GM19023 (cell line): Measurements from ENCODE around the gene HEMK1.
A peak's percentile ranks its signal among the peaks of the same experiment; 100 is the strongest.

ENCODE experiments used
- ATAC-seq: cut with Tn5 transposase; IDR thresholded peaks from one replicate; pipeline ENCODE4 v1.9.1; 2021; ENCODE audit warnings: mild to moderate bottlenecking, moderate library complexity; ENCODE audit not compliant: unreplicated experiment

Gene HEMK1

DNA sequence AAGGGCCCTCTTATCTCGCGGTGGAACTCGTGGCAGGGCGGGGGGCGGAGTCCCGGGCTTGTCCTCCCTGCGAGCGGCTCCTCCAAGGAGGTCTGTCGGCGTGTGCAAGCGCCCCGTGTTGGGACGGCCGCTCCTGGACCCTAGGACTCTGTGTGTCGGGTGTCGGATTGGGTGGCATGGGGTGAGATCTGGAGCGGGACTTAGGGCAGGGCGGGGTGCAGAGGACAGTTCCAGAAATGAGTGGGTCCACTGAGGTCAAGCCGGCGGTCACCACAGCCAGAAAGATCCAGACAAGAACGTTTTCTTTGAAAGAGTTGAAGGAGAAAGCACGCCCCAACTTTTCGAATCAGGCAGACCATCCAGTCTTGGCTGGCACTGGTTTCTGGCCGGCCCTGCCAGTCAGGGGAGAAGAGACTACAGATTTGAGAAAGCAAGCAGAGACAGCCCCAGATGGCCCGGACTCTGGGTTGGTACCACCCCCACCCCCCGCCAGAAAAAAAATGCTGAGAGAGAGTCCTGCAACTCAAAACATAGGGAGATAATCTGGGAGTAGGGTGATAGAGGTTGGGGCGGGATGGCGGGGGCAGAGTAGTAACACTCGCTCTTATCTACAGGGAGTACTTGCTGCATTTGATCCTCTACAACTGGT is 43.0 kb downstream of the HEMK1 start:
- peak; percentile 16 for ATAC-seq

DNA sequence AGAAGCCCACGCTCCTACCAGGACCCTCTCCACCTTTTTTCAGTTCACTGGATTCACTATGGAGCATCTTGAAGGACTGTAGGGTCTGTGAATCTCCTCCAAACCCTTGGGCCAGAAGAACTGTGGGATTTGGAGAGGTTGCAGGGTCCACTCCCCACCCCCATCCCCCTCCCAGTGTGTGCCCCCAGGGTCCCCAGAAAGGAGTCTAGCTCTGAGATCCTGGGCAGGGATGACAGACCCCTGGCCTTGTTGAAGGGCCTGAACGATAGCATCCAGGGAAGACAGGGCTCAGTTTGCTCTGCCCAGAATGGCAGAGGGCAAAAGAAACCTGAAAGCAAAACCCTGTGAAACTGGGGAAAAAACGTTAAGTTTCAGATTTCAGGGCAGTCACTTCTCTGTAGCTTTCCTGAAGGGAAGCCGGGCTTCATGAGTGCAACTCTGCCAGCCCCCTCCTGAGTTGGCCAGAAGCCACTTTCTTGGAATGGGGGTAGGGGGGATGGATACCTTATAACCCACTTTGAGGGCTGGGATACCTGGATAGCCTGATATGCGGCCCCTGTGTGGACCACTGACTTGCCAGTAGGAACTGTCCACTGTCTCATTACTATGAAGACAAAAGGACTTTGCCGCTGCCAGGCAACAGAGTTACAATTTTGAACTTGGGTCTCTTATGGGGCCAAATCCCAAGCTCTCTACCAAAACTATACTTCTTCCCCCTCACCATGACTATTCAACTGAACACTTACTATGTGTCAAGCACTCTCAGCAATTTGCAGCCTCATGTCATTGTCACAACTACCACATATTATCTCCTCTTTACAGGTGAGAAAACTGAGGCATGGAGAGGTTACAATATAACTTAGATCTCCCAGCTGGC is 43.9 kb downstream of the HEMK1 start:
- no peak for ATAC-seq

DNA sequence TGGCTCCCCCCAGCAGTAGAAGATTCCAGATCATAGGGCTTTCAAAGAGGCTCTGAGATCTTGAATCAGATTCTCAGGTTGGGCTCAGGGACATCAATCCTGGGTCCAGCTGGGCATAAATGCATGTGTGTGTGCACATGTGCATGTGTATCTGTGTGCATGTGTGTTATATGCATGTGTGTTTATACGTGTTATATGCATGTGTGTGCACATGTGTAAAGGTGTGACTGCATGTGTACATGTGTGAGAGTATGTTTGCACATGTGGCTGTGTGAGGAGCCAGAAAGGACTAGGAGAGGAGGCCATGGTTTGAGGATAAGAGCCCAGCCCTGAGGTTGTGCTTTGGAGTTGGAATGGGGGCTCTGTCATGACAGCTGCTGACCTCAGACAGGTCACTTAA is 45.9 kb downstream of the HEMK1 start:
- ATAC-seq, result no peak

DNA sequence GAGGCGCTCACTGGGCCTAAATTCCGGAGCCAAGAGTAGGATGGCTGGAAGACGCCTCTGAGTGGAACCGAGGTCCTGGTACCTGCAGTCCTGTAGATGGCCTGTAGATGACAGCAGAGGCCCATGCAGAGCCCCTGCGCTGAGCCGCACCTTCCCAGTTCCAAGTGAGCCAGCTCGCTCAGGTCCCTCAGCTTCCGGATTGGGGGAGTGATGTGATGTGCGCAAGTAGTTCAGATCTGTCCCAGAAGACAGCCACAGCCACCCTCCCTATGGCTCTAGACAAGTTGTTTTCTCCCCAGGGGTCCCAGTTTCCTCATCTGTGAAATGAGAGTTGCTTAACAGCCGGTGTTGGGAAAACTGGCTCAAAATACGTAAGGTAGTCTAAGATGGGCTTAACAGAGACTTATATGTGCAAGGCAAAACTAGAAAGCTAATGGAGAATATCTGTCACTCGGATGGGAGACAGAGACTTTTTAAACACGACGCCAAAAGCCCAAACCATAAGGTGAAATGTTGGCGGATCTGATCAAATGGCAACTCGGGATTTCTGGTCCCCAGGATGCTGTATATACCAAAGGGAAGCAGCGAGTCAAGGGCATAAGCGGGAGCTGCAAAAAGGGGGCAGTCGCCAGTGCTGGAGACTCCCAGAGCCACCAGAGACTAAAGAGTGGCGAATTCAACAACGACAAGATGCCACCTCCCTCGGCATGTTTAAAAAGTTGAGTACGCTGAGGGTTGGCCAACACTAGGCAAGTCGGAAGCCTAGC is 46.9 kb downstream of the HEMK1 start:
- peak; percentile 33 for ATAC-seq

- ATAC-seq, result peak; percentile 55
Measured at GRCh38 chr3:50616770-50617095, 47.4 kb downstream of the HEMK1 start.

GRCh38 chr3:50617096-50617791 is 47.9 kb downstream of the HEMK1 start, which contains the start of gene MAPKAPK3:
MAPKAPK3 (plus strand) TSS chr3:50617151; CDS start chr3:50617566, 415 bp downstream.
- peak; percentile 8 for ATAC-seq

DNA sequence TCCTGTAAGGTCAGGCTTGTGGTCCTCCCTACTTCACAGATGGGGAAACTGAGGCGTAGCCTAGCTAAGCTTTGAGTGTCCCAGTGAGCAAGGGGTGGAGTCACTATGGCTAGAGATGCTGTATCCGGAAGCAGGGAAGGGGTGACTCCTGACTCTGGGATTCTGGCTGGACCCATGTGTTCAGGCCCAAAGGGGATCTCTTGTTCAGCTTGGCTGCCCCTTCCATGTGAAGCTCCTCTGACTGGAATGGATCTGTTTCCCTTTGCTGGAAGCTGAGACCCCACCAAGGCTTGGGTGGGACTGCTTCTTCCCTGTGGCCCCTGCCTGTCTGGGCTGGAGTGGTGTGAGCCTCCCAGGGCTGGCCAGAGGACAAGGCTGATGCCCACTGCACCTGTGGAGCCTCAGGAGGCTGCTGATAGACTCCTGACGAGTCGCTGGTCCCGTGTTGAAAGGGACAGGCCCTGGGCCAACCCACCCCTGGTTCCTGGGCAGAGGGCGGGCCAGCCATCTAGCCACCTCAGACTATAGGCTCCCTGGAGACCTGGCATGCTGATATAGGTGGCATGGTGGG is 48.7 kb downstream of the HEMK1 start:
- ATAC-seq, result no peak

GRCh38 chr3:50620420-50620819 is 51.1 kb downstream of the HEMK1 start:
- no peak for ATAC-seq

GRCh38 chr3:50620820-50621219 is 51.5 kb downstream of the HEMK1 start:
- ATAC-seq, result no peak

DNA sequence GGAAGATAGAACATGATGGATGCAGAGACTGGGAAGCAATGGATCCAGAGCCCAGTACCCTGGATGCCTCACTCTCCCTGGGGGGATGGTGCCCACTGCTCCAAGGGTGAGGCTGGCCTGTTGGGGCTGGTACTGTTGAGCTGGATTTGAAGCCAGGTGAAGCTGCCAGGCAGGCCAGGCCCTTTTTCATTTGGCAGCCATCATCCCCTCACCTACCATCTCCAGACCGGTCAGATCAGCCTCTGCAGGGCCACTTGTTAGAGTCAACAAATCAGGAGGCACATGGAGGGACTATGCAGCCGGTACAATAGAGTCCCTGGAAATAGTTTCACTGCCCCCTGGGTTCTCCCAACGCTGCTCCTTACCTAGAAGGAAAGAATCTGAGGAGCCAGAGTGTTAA is 53.6 kb downstream of the HEMK1 start:
- ATAC-seq, result no peak

DNA sequence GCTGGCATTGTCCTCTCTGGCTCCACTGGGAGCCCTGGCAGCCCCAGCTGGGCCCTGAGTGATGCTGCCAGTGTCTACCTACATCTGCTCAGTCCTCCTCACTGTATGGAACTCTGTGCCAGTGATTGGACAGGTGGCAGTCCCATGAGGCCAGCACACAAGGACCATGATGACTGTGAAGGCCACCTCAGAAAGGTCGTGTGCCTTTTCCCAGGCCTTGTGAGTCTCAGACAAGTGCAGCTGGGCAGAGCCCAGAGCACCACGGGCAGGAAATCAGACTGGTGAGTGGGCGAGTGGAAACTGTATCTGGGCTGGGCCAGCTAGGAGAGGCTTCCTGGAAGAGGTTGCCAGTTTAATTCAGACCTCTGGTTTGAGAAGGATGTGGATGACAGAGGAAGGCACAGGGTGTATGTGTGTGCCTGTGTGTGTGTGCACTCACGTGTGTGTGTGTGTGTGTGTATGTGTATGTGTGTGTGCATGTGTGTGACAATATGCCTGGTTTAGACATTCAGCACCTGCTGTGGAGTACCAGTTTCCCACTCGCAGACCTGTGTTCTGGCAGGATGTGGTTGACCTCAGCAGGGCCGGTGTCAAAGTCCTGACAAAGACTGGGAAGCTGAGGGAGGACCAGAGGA is 54.6 kb downstream of the HEMK1 start:
- peak; percentile 49 for ATAC-seq

DNA sequence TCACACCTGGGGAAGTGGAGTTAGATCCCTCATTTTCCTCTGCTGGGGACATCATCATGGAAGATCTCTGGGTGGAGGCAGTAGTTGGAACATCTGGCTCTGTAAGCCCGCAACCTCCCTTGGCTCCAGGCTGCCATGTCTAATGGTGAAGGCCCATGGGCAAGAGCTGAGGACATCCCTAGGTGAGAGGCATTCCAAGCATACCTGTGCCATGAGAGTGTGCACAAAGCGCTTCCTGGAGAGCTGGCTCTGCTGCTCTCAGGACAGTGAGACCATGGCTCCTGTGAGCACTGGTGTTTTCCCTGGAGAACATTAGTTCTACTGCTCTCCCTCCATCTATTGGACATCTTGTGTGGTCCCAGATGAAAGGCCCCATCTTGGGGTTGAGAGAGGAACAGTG is 55.3 kb downstream of the HEMK1 start:
- no peak for ATAC-seq

- no peak for ATAC-seq
Measured at GRCh38 chr3:50625231-50626182, 56.2 kb downstream of the HEMK1 start.

DNA sequence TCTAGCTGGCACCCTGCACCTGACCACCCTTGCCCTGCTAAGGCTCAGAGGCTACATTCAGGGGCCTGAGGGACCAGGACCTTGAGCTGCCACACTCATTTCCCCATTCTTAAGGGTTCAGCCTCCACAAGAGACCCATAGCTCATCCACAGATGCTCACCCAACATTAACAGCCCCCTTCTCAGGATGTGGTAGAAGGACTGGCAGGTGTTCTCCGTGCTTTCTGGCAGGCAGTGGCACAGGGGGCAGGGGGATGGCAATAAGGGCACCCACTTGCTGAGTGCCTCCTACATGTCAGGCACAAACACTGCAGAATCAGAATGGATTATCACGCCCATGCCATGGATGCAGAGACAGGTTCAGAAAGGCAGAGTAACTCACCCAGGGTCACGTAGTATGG is 57.1 kb downstream of the HEMK1 start:
- ATAC-seq, result no peak

GRCh38 chr3:50627407-50628051 is 58.2 kb downstream of the HEMK1 start:
- no peak for ATAC-seq

GRCh38 chr3:50628601-50629000 is 59.3 kb downstream of the HEMK1 start:
- ATAC-seq, result no peak

- ATAC-seq, result no peak
Measured at GRCh38 chr3:50630394-50630793, 61.1 kb downstream of the HEMK1 start.

DNA sequence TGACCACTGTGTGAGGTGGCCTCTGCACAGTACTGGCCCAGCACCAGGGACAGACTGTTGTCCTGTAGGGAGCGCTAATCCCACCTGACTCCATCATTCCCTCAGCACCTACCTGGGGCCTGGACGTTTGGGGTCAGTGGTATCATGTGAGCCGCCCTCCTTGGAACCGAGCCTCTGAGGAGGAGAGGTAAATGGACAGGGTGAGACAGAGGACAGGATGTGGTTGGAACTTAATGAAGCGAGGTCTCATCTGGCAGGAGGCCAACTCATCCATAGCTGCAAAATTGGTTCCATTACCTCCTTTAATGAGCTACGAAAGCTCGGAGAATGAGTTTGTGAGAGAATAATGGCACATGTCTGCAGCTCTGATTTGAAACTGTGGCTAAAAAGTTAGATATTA is 61.6 kb downstream of the HEMK1 start:
- ATAC-seq, result no peak

- no peak for ATAC-seq
Measured at GRCh38 chr3:50632450-50632849, 63.1 kb downstream of the HEMK1 start.
